ENCODE data around the gene HDAC7. TPM values are rescaled to one million over a fixed set of nuclear protein-coding genes. Genes with fewer than 3 reads are reported as not detected.

HDAC7 gene
- total RNA-seq, 2 experiments from 2014 or later: 257 to 280 TPM

DNA sequence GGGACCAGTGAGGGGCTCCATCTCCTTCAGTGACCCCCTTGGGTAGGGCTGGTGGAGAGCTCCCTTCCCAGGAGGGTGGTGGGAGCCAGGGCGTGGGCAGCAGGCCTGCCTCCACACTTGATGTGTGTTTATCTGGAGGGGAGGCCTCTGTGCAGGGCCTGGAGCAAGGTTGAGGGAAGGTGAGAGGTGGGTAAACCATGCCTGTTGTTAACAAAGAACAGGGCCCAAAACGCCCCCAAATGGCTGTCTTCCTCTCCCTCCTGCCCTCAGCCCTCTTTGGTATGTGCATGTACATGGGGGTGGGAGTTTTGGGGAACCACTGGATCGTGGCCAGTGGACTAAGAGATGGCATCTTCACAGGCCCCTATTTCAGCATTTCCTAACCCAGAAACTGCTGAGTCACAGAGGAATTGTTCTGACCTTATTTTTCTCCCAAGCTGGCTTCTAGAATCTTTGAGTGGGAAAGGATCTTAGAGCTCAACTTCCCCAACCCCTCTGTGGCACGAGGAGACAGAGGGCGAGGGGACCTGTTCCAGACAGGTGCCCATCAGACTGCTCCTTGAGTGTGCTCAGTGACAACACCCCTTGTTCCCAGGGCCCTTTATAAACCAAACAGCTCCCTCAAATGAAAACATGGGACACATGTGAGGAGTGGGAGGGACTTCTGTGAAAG lies 43.1 kb downstream of the HDAC7 start:
- Mint-ChIP-seq H3K27me3 (no peaks in the 10 kb centered on the region), H3K36me3 (no peaks in the 10 kb centered on the region), H3K27ac (no peak overlapping the region), H3K9me3 (no peaks in the 10 kb centered on the region), H3K4me1 (ENCODE audit: low read depth) (peaks cover 25% of the 10 kb centered on the region), H3K4me3 (no peak overlapping the region)
- CTCF ChIA-PET: interaction anchor here (0.9 to 18.6 kb wide), 12 partner anchors 8 to 66 kb away, joined by 3 to 837 read pairs (median 4); partner anchors contain the start of gene RAPGEF3
- POLR2A ChIA-PET: interaction anchor here (1.0 to 3.0 kb wide), 5 partner anchors 10 to 129 kb away, joined by 3 to 9 read pairs (median 3); partner anchors contain the start of gene VDR
- intact Hi-C loops (cut with micrococcal nuclease): loop anchor here (5.0 kb wide), 1 partner anchor 124 kb away; no protein-coding TSS in a partner anchor
- DNase-seq: no peak

DNA sequence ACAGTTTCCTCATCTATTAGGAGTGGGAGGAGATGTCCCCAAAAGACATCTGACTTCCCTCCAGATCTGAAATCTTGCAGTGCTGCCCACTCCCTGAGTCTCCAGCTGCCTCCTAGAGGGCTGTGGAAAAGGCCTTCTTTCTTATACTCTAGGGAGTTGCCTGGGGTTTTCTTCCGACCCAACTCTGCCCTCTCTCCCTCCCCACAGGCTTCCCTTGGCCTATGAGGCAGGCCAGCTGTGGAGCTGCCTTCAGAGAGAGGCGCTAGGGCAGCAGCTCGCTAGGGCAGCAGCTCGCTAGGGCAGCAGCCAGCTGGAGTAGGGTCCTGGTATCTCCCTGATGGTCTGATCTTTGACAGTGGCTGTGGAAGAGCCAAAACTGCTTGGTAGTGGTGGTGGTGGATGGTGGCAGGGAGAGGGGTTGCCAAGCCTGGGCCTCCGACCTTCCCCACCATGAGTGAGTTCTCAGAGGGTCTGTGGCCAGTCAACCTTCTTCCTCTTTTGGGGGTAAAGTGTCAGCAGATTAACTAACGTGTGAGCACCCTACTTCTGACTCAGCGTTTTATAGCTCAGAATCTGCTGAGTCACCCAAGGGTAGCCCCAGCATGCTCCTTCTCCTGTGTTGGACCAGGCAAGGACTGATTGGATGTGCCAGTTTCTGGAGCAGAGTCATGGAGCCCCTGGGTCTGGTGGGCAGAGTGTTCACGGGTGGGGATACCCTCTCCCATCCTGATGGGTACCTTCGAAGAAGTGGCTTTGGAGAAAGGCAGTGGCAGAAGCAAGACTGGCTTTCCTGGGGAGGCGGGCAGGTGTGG lies 44.4 kb downstream of the HDAC7 start:
- ChIA-PET CTCF (interaction anchor here (0.9 to 18.6 kb wide), 6 partner anchors 8 to 188 kb away, joined by 3 to 837 read pairs (median 20); partner anchors contain the start of genes RAPGEF3 and TMEM106C), POLR2A (interaction anchor here (1.2 kb wide), 1 partner anchor 19 kb away, joined by 3 read pairs; no protein-coding TSS in a partner anchor)
- no peaks in the 10 kb centered on the region for H3K9me3 Mint-ChIP-seq
- intact Hi-C loops (cut with micrococcal nuclease): loop anchor here (5.0 kb wide), 1 partner anchor 123 kb away; no protein-coding TSS in a partner anchor
- peaks cover 25% of the 10 kb centered on the region for H3K4me1 Mint-ChIP-seq (ENCODE audit: low read depth)
- H3K36me3 Mint-ChIP-seq: no peaks in the 10 kb centered on the region
- H3K27ac Mint-ChIP-seq: no peak overlapping the region
- no peak for DNase-seq
- no peaks in the 10 kb centered on the region for H3K27me3 Mint-ChIP-seq
- H3K4me3 Mint-ChIP-seq: peak overlapping the region; percentile 40

DNA sequence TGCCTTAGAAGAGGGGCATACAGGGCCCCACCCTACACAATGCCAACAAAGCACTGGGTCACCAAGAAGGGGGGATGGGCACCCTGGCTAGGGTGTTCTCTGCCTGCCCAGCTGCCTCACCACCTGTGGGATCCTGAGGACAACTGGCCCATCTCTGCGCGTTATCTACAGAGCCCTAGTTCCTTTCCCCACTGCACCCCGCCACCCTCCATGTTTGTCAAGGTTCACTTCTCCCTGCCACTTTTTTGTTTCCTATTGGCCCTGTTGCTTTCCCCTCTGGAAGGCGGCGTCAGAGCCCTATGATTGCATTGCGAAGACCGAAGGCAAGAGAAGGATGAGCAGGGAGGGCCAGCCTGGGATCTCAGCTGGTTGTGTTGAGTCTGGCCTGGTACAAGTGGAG lies 45.0 kb downstream of the HDAC7 start:
- Mint-ChIP-seq H3K27me3 (no peaks in the 10 kb centered on the region), H3K4me3 (peak overlapping the region; percentile 85), H3K27ac (no peak overlapping the region), H3K36me3 (no peaks in the 10 kb centered on the region), H3K9me3 (no peaks in the 10 kb centered on the region), H3K4me1 (ENCODE audit: low read depth) (peaks cover 25% of the 10 kb centered on the region)
- intact Hi-C loops (cut with micrococcal nuclease): loop anchor here (5.0 kb wide), 1 partner anchor 122 kb away; no protein-coding TSS in a partner anchor
- POLR2A ChIA-PET: interaction anchor here (1.2 kb wide), 1 partner anchor 19 kb away, joined by 3 read pairs; no protein-coding TSS in a partner anchor
- no peak for DNase-seq
- CTCF ChIA-PET: interaction anchor here (0.9 to 18.6 kb wide), 4 partner anchors 16 to 69 kb away, joined by 3 to 837 read pairs (median 74); partner anchors contain the start of genes RAPGEF3 and RPAP3

DNA sequence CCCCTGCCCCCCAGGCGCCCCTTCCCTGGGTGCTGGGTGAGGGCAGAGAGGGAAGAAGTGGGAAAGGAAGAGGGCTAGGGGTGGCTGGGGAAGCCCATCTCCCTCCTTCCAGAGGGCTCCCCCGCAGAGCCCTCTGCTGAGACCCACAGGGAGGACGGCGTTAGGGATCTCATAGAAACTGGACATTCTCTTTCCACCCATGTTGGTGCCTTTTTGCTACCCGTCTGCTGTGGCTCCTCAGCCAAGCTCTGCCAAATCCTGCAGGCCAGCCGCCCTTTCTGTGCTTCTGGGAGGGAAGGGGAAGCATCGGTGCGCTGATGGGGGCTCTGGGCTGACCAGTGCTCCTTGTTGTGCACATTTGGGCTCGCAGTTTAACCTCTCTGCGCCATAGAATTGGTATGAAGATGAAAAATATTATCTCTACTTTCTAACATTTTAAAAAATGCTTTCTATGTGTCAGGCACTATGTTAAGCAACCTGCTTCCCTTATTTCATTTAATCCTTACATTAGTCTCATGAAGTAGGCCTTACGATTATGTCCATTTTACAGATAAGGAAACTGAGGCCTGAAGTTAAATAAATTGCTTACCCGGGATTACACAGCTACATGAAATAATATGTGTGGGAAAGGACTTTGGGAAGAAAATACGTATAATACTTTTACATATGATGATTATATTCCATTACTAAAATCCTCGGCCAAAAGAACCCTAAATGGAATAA lies 45.7 kb downstream of the HDAC7 start:
- Mint-ChIP-seq H3K27ac (no peak overlapping the region), H3K36me3 (no peaks in the 10 kb centered on the region), H3K27me3 (no peaks in the 10 kb centered on the region), H3K4me3 (peak overlapping the region; percentile 85), H3K4me1 (ENCODE audit: low read depth) (peaks cover 19% of the 10 kb centered on the region), H3K9me3 (no peaks in the 10 kb centered on the region)
- POLR2A ChIA-PET: interaction anchor here (0.7 kb wide), 1 partner anchor 34 kb away, joined by 3 read pairs; no protein-coding TSS in a partner anchor
- CTCF ChIA-PET: interaction anchor here (0.9 to 18.6 kb wide), 6 partner anchors 15 to 68 kb away, joined by 3 to 837 read pairs (median 17); partner anchors contain the start of genes RAPGEF3 and RPAP3
- DNase-seq: no peak
- intact Hi-C loops (cut with micrococcal nuclease): loop anchor here (2.0 kb wide), 1 partner anchor 35 kb away; no protein-coding TSS in a partner anchor

DNA sequence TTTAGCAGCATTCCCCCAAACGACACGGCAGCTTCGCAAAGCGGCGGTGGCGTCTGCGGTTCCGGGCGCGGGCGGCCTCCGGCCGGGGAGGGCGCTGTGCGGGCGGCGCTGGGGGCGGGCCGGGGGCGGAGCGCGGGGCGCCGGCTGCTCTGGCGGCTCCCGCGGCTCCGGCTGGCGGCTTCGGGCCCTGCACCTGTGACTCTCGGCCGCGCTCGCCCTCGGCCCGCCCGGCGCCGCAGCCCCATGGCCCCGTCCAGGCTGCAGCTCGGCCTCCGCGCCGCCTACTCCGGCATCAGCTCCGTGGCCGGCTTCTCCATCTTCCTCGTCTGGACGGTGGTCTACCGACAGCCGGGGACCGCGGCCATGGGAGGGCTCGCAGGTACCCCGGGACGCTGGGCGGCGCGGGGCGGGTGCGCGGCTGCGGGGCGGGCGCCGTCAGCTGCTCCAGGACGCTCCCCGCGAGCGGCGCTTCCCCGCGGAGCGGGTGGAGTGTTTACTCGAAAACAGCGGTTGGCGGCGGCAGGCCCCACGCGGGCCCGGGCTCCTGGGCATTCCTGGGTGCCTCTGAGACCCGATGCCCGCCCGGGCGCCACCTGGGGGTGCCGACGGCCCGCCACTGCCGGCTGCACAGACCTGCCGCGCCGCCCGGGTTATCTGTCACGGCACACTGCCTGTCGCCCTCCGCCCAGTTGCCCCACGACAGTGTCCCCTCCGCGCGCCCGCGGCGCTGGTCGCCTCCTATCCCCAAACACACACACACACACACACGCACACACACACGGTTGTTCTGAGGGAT lies 46.4 kb downstream of the HDAC7 start, which contains the start of gene SLC48A1:
SLC48A1 (plus strand) TSS at position 177 of the 796 bp plus-strand sequence; CDS start at position 244, 67 bp downstream.
- no peak within 1 kb of the TSS for H3K27ac Mint-ChIP-seq
- ChIA-PET CTCF (interaction anchor here (0.6 to 18.6 kb wide), 14 partner anchors 13 to 190 kb away, joined by 3 to 837 read pairs (median 6); partner anchors contain the start of genes RAPGEF3 and TMEM106C), POLR2A (interaction anchor here (0.7 to 1.6 kb wide), 3 partner anchors 35 to 219 kb away, joined by 3 to 7 read pairs (median 3); no protein-coding TSS in a partner anchor)

DNA sequence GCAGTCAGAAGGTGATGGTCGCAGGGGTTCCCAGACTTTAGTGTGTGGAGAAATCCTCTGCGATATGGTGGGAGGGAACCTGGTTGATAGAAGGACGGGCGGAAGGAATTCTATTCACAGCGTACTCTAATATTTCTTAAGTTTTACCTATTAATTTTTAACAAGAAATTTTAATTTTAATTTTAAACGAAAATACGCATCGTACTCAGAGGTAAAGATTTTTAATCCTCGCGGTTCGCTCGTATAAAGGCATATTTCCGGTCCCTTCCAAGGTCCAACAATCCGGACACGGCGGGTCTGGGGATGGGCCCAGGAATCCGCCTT lies 47.0 kb downstream of the HDAC7 start:
- no peaks in the 10 kb centered on the region for H3K9me3 Mint-ChIP-seq
- H3K4me1 Mint-ChIP-seq (ENCODE audit: low read depth): peaks cover 18% of the 10 kb centered on the region
- peak overlapping the region; percentile 70 for H3K4me3 Mint-ChIP-seq
- ChIA-PET CTCF (interaction anchor here (0.6 to 18.6 kb wide), 13 partner anchors 12 to 191 kb away, joined by 3 to 837 read pairs (median 6); partner anchors contain the start of genes RAPGEF3 and TMEM106C), POLR2A (interaction anchor here (1.6 kb wide), 1 partner anchor 60 kb away, joined by 7 read pairs; no protein-coding TSS in a partner anchor)
- H3K27ac Mint-ChIP-seq: no peak overlapping the region
- no peak for DNase-seq
- intact Hi-C loops (cut with micrococcal nuclease): loop anchor here (2.0 kb wide), 1 partner anchor 36 kb away; no protein-coding TSS in a partner anchor
- no peaks in the 10 kb centered on the region for H3K27me3 Mint-ChIP-seq
- H3K36me3 Mint-ChIP-seq: no peaks in the 10 kb centered on the region

More for the DNA sequence above, 46.4 kb downstream of the HDAC7 start, which contains the start of gene SLC48A1:
- Mint-ChIP-seq H3K4me3 (peak within 1 kb of the TSS; percentile 85), H3K9me3 (no peaks in the 10 kb centered on the region), H3K36me3 (no peaks in the 10 kb centered on the region), H3K4me1 (ENCODE audit: low read depth) (peaks cover 18% of the 10 kb centered on the region), H3K27me3 (no peaks in the 10 kb centered on the region)
- peak; percentile 80 for DNase-seq
- intact Hi-C loops (cut with micrococcal nuclease): loop anchor here (2.0 kb wide), 1 partner anchor 36 kb away; no protein-coding TSS in a partner anchor

DNA sequence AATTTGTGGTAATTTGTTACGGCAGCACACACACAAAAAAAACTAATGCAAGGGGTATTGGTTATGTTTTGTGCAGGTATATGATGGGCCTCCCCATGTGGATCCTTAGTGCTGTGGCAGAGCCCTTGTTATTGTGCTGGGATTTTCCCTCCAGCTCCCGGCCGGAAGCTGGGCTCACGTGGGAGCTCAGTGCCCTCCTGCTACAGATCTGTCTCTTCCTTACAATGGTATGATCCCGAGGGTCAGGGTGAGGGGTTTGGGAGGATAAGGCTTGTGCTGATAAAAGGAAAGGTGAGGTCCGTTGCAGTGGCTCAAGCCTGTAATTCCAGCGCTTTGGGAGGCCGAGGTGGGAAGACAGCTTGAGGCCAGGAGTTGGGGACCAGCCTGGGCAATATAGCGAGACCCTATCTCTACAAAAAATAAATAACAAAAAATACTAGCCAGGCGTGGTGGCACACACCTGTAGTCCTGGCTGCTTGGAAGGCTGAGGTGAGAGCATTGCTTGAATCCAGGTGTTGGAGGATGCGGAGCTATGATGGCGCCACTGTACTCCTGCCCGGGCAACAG lies 47.5 kb downstream of the HDAC7 start:
- no peaks in the 10 kb centered on the region for H3K9me3 Mint-ChIP-seq
- H3K27me3 Mint-ChIP-seq: no peaks in the 10 kb centered on the region
- no peak for DNase-seq
- intact Hi-C loops (cut with micrococcal nuclease): loop anchor here (2.0 kb wide), 1 partner anchor 37 kb away; no protein-coding TSS in a partner anchor
- peak overlapping the region; percentile 70 for H3K4me3 Mint-ChIP-seq
- H3K27ac Mint-ChIP-seq: no peak overlapping the region
- no peaks in the 10 kb centered on the region for H3K36me3 Mint-ChIP-seq
- H3K4me1 Mint-ChIP-seq (ENCODE audit: low read depth): peaks cover 18% of the 10 kb centered on the region
- POLR2A ChIA-PET: interaction anchor here (1.6 kb wide), 1 partner anchor 60 kb away, joined by 7 read pairs; no protein-coding TSS in a partner anchor
- CTCF ChIA-PET: interaction anchor here (0.6 to 18.6 kb wide), 12 partner anchors 12 to 191 kb away, joined by 3 to 837 read pairs (median 7); partner anchors contain the start of genes RAPGEF3 and TMEM106C

DNA sequence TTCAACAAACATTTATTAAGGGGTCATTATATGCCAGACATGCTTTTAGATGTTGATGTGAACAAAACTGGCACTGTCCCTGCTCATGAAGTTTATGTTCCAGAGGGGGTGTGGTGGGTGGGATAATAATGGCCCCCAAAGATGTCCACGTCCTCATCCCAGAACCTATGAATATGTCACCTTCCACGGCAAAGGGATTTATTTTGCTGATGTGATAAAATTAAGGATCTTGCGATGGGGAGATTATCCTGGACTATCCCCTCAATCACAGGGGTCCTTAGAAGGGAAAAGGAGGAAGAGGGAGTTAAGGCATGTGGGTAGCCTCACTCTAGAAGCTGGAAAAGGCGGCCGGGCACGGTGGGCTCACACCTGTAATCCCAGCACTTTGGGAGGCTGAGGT lies 48.4 kb downstream of the HDAC7 start:
- Mint-ChIP-seq H3K27ac (no peak overlapping the region), H3K9me3 (no peaks in the 10 kb centered on the region), H3K36me3 (no peaks in the 10 kb centered on the region), H3K4me1 (ENCODE audit: low read depth) (peaks cover 18% of the 10 kb centered on the region), H3K4me3 (no peak overlapping the region), H3K27me3 (no peaks in the 10 kb centered on the region)
- ChIA-PET CTCF (interaction anchor here (2.0 to 18.6 kb wide), 5 partner anchors 8 to 64 kb away, joined by 6 to 837 read pairs (median 117); partner anchors contain the start of gene RAPGEF3), POLR2A (no interaction called here)
- DNase-seq: no peak
- intact Hi-C loops (cut with micrococcal nuclease): no loop called here

DNA sequence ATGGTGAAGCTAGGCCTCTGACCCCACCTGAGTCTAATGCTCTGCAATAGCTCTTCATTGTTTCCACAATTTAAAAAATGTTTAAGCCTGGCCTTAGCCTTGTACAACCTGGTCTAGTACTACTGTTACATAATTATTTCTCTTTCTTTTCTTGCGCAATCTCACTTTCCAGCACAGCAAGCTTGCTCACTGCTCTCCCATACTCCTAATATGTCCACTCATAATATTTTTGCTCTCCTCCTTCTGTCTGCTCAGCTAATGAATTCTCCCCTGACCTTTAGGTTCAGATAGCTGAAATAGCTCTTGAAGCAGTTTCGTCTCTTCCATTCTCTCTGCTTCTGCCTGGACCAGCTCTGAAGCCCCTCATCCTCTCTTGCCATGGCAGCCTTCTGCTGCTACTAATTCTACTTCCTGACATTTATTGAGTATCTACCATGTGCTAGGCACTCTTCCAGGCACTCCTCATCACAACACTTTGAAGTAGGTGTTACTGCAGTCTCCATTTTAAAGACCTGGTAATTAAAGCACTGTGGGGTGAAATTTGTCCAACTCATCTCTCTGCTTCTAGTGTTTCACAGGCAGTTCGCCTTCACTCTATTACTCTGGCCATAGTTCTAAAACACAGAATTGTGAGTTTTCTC lies 49.5 kb downstream of the HDAC7 start:
- intact Hi-C loops (cut with micrococcal nuclease): no loop called here
- no peak for DNase-seq
- Mint-ChIP-seq H3K27me3 (no peaks in the 10 kb centered on the region), H3K9me3 (no peaks in the 10 kb centered on the region), H3K4me1 (ENCODE audit: low read depth) (peaks cover 14% of the 10 kb centered on the region), H3K4me3 (no peak overlapping the region), H3K36me3 (no peaks in the 10 kb centered on the region), H3K27ac (no peak overlapping the region)
- CTCF ChIA-PET: interaction anchor here (0.6 to 18.6 kb wide), 10 partner anchors 9 to 117 kb away, joined by 3 to 837 read pairs (median 13); partner anchors contain the start of gene RAPGEF3
- POLR2A ChIA-PET: no interaction called here
